GM18861 (cell line): ENCODE data around the gene ZNF804B.
A peak's percentile ranks its signal among the peaks of the same experiment; 100 is the strongest.

Source experiments
- ATAC-seq: cut with Tn5 transposase; IDR thresholded peaks from one replicate; pipeline ENCODE4 v1.9.1; 2021; ENCODE audit not compliant: unreplicated experiment

ZNF804B gene

DNA sequence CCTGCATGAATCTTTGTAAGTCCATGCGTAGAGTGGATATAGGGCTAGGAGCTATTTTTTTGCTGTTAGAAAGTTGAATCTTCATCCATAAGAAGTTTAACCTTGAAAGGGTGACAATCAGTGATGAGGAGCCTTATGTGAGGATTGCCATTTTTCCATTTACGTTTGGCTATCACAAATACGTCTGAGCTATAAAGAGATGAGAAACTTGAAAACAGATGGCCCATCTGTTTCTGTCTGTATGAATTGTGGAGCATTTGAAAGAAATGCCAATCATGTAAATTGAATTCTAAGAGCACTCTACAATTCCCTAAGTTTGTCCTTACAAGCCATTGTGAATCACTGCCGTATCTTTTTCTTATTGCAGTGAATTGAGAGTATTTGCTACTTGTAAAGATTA lies 205.9 kb downstream of the ZNF804B start:
- ATAC-seq: no peak

DNA sequence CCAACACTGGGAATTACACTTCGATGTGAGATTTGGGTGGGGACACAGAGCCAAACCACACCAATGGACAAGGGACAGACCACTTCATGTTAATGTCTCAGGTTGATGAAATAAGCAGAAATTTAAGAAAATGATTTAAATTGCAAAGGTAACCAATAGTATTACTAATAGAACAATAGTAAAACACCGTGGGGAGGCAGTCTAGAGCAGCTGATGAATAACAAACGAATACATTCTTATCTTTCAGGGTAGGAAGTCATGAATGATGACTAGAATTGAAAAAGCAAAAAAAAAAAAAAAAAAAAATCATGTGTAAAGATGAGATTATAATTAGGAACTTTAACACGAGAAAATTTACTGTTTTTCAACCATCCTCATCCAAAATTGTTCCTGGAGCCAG lies 207.9 kb downstream of the ZNF804B start:
- no peak for ATAC-seq

DNA sequence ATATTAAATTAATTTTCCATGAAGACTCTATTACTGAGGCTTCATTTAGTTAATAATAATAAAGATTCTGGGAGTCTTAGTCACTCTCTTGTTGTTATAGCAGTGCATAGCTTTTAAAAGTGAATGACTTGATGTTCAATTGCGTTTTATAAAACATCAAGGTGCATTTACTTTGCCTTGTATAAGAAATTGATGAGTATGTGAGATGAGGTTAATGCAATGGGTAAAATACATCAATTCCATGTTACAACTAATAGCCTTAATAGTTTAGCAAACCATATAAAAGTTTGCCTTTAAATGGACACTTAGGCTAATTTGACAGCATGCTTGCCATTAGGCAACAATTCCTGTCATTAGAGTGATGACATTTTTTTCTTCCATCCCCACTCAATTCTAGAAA lies 209.7 kb downstream of the ZNF804B start:
- no peak for ATAC-seq

DNA sequence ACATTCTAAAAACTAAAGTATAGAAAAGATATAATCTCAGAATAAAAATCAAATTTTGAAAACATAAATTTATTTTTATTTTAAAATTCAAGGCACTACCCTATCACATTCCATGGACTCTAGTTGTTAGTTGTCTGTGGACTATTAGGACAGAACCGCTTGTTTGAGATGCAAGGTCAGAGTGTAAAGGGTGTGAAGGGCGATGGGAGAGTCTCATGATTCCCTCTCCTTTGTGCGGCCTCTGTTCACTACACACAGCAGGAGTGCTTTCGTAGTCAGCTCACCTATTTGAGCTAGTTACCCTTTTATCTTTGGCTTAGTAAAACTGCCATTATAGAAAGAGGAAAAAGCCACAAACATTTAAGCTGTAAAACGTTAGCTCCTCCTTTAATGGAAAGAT lies 225.8 kb downstream of the ZNF804B start:
- no peak for ATAC-seq

DNA sequence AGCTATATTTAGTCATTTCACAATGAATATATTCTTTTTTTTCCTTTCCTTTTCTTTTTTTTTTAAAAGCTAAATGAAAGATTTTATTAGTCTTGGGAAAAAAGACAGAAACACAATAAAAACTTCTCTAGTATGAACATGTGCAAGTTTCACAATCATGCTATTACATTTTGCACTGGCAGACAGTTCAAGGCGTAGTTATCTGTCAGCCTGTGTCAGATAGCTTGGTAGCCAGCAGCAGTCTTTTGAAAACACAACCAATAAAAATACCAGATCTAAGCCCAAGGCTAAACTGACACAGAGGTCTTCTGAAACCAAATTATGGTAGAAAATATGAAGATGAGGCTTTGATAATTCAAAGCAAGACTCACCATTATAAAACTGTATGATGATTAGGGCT lies 241.8 kb downstream of the ZNF804B start:
- no peak for ATAC-seq

DNA sequence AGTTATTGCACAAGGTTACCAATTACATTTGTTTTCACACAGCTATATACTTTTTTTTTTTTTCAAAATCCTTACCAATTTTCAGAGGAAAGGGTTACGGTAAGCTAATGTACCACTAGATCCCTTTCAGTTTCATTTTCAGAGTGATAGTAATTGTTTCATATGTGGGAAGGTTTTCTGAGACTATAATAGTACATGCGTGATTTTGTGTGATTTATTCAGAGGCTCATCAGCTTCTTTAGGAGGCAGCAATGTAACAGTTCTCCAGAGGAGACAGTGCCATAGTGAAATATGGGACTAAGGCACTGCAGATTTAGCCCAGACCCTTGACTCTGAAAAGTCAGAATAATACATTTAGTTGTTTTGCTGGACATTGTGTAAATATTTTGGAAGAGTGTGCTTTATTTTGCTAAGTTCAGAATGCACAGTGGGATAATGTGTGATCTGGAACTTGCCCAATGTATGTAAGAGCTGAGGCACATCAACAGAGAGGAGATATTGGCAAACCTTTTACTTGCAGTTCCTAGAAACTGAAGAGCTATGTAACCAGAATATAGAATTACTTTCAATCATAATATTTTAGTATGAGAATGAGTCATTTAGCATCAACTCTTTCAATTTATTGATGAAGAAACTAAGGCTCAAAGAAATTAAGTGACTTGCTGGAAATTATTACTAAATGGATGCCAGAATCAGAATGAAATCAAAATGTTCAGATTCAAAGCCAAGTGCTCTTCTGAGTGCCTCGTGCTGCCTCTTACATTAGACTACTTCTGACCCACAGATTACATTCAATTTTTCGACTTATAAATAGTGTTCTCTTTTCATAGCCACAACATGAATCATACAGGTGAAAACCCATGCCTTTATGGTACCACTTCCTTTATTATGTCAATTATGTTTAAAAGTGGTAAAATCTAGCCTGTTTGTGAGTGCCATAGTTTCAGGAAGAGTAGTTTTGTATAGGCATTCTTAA lies 243.8 kb downstream of the ZNF804B start:
- peak; percentile 66 for ATAC-seq

DNA sequence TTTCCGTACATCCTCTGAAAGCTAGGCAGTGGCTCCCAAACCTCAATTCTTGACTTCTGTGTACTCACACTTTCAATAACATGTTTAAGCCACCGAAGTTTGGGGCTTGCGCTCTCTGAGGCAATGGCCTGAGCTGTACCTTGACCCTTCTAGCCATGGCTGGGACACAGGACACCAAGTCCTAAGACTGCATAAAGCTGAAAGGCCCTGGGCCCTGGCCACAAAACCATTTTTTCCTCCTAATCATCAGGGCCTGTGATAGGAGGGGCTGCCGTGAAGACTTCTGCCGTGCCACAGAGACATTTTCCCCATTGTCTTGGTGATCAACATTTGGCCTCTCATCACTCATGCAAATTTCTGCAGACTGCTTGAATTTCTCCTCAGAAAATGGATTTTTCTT lies 252.5 kb downstream of the ZNF804B start:
- ATAC-seq: no peak

DNA sequence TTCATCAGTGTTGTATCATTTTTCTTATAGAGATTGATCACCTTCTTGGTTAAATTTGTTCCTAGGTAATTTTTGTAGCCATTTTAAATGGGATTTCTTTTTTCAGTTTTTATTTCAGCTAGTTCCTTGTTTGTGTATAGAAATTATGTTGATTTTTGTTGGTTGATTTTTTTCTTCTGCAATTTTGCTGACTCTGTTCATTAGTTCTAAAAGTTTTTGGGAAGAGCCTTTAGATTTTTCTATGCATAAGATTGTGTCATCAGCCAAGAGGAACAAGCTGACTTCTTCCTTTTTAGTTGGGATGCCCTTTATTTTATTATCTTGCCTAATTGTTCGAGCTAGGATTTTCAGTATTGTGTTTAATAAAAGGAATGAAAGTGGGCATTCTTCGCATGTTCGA lies 258.2 kb downstream of the ZNF804B start:
- no peak for ATAC-seq

DNA sequence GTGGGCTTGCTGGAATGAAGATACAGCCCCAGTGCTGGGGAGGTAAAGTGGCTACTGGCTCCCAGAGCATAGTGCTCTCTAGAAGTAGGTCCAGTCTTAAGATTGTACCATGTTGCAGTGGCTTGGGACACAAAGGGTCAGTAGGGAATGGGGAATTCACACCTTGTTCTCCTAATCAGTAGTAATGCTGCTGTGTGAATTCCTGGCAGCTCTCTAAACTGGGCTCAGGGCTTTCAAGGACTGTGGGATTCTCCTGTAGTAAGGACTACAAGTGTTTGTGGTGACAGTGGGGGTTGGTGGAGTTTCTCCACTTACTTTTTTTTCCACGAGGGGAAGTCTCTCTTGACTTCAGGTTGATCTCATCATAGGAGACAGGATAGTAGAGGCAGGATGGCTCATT lies 262.2 kb downstream of the ZNF804B start:
- ATAC-seq: no peak

DNA sequence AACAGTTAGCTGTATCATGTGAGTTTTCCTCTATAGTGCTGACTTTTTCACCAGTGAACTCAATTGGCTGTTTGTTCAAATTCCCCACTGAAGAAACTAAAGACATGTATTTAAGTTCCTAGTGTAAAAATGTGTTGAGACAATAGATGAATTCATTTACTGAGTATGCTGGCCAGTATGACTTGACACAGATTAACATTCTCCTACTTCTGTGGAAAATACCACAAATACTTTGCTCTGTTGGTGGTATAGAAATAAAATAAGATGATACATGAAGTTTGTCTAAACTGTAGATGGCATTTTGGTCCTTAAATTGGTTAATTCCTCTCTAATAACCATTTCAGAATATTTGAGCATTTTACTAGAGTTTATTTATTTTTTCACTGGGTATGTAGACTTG lies 263.7 kb downstream of the ZNF804B start:
- ATAC-seq: no peak

DNA sequence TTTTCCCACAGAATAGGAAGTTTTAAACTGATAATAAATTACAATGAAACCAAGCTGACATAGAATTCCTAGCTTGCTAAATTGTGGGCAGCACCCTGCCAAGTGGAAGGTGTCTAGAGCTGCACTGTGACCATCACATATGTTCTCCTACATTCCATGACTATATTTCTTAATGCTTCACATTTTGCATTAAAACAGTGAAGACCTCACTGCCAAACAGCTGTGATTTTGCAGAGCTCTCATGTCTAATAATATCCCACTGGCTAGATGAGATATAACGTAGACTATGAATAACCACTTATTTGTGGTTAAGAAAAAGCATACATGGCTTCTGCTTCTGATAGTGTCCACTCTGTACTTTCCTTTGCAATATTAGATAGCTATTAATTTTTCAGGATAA lies 264.4 kb downstream of the ZNF804B start:
- ATAC-seq: no peak

DNA sequence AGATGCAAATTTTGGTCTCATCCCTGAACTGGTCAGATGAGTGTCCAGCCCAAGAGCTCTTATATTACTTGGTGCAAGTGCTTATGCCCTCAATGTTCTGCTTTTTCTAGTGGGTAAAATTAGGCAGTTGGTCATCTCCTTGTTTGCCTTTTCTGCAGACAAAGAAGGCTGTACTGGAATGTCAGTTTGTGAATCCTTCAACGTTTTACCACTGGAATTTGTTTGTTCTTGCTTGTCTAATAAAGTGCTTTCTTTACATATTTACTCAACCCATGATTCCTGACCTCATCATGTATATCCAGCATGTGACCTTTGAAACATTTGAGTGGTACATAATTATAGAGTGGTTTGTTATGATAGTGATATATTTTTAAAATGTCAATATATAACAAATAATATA lies 268.3 kb downstream of the ZNF804B start:
- ATAC-seq: no peak

DNA sequence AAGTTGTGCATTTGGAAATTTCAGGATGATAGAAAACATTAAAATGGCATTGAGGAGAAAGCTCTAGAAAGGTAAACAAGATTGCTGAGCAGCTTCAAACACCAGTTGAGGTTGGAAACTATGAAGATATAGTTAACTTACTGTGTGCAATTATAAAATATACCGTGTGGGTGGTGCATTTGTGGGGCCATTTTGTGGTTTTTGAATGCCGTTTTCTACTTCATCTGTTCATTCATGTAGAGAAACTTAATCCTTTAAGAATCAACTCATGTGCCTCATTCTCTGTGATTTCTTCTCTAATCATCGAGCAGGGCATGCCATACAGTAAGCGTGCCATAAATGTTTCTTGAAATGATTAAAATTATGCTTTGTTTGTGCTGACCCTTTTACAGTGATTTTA lies 268.8 kb downstream of the ZNF804B start:
- ATAC-seq: no peak

DNA sequence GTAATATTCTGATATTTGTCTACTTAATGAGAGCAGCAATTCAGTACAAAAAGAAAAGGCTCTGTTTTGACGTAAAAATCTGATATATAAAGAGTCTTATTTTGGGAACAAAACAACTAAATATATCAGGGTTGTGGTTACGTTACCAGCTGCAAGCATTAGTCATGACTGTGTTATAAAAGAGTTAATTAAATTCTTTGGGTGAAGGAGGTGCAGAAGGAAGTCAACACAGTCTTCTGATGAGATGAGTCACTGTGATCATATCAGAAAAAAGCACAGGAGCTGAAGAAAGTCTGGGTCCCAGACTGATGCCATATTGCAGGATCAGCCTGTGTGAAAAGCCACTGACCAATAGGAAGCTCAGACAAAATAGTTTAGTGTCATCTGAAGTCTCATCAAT lies 270.4 kb downstream of the ZNF804B start:
- ATAC-seq: no peak

DNA sequence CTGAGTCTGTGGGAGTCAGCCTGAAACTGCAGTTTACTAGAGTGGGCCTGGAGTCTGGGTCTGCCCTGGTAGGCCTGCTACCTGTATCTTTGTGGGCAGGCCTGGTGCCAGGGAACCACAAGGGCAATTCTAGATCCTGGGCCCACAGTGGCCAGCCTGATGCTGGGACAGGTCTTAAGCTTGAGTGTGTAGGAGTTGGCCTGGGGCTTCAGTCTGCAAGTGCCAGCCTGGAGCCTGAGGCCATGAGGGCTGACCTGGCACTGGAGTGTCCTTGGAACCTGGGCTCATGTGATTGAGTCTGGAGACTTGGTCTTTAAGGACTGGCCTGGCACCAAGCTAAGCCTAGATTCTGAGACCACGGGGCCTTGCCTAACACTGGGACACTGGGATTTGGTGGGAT lies 281.7 kb downstream of the ZNF804B start:
- ATAC-seq: no peak

DNA sequence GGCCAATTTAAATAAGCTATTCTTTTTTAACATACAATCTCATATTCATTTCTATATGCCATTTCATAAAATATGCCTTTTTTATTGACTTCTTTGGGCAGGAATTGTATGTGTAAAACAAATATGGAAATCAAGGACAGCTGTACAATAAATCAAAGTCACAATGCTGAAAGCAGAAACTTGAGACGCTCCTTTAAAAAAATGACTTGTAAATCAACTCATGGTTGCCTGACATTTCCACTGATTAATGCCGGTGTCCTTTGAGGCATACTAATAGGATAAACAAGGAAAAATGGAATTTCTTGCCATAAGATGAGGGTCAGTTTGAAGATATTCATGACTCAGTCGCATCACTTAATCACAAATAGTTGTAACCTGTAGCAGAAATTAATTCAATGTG lies 283.4 kb downstream of the ZNF804B start:
- ATAC-seq: no peak

DNA sequence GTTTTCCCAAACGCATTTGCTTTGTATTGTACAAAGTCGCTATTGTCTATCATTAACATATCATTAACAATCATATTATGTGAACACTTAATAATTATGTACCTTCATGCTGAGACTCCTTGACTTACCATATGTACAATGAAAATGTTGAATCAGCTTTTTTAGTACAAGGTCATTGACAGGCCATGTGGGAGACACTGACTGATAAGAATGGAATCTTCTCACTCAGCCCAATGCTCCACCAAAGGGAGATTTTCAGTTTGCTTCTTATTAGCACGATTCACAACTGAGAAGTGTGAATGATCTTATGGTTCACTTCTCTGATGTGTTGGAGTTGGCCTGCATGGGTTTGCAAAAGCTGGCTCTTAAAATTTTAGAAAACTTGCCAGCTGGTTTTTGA lies 289.5 kb downstream of the ZNF804B start:
- no peak for ATAC-seq

DNA sequence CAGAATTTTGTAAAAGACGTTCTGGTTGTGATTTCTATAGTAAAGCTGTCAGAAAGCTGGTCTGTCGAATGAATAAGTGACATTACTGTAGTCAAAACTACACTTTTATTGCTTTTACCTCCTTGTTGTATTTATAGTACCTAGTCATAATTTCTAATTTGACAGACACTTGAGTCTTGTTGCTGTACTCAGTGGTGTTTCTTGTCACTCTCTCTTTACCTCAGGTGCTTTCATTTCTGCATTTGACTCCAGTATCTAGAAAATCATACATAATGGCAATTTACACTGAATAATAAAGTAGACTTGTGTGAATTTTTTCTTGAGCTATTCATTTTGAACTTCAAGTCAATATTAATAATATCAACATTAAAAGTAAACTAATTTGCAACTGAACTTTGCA lies 293.6 kb downstream of the ZNF804B start:
- peak; percentile 65 for ATAC-seq

DNA sequence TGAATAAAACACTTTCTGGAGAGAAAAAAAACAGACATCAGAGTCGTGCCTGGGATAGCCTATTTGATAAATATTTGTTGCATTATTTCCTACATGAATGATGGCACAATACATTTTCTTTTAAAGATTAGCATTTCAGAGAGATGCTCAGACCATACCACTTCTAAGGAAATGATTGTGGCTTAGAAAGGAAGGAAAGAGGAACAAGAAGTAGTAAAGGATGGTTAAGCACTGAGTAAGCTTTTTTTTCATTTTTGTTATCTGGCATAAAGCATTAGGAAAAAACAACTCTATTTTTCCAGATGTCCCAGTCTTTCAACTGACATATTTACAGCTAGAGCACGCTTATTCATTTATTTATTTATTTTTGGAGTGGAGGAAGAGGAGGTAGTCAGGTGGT lies 294.9 kb downstream of the ZNF804B start:
- no peak for ATAC-seq

DNA sequence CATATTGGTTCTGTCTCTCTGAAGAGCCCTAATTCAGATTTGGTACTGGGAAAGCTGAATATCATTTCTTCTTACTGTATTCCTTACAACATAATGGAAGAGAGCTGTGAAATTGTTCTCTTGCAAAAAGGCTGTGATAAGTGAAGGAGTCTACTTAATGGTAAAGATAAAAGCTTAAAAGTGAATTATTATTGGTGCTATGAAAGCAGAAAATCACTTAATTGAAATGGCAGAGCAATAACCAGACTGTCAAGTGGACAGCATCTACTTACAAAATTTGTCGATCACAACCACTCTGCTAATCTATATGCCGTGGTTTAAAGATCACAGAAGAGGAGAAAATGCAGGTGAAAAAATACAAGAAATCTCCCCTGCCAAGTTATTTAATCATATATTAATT lies 300.7 kb downstream of the ZNF804B start:
- no peak for ATAC-seq

DNA sequence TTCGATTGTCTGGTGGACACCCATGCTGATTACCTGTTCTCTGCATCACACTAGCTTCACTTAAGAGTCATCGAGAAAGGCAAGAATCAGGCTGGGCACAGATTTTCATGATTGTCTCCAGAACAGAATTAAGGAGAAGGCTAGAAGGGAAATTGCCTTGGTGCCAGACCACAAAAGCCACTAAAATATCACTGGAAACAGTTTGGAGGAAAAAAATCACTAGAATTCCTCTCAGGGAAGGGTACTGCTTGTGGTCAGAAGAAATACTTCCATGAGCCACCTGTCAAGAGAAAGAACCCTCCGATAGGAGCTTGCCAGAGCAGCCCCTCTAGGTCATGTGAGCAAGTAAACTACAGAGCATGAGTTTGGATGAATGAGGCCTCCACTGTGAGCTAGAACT lies 305.3 kb downstream of the ZNF804B start:
- no peak for ATAC-seq

DNA sequence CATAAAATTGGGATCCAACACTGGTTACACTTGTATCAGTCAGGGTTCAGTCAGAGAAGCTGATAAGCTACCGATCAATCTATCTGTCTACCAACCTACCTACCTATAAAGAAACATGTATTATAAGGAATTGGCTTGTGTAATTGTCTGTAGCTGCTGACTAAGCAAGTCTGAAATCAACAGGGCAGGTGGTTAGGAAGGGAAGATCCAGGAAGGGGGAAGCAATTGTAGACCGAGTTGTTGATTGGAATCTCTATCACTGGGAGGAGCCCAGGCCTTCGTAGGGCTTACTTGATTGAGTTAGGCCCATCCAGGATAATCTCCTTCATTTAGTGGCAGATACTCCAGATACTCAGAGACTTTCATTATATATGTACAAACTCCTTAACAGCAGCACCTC lies 307.5 kb downstream of the ZNF804B start:
- ATAC-seq: no peak

DNA sequence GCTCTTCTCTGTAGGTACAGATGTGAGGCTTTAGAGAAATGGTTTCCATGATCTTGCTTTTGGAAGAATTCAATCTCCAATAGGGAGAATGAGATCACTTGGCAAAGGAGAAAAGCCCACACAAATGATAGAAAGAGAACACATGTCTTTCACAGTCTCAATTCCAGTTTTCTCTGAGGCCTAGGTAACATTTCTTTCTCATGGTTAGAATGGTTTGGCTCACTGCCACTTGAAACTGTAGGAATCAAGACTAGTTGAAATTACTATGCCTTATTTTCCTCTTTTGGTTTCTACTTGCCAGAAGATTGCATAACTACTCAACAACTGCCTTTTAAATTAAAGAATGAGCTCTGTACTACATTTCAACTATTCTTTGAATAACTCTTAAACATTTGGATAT lies 312.6 kb downstream of the ZNF804B start:
- ATAC-seq: no peak
